Prostate gland (tissue), 2 donors: ENCODE data around the gene MRAP. TPM values are rescaled to one million over a fixed set of nuclear protein-coding genes. Genes with fewer than 3 reads are reported as not detected.

ENCODE experiments used
- DNase-seq: peaks from one replicate; pipeline ENCODE4 v3.0.0-alpha.2; 2019; ENCODE audit warnings: low spot score
- H3K27ac ChIP-seq, 2 donors: fragments of 200-600 bp; sonication (generic); 2 replicates each; pipeline ENCODE4 v1.5.1; 2017 to 2019
- H3K27me3 ChIP-seq: fragments of 200-600 bp; sonication (generic); replicated peaks from 2 replicates; pipeline ENCODE4 v1.5.1; 2019; ENCODE audit not compliant: insufficient read depth
- H3K36me3 ChIP-seq, 2 donors: fragments of 200-600 bp; sonication (generic); 1 replicate in 1 of 2; 2 replicates in 1 of 2; pipeline versions ENCODE4 v1.5.1 to v1.8.1; 2017 to 2019
- H3K4me1 ChIP-seq: fragments of 200-600 bp; sonication (generic); replicated peaks from 2 replicates; pipeline ENCODE4 v1.5.1; 2019
- H3K4me3 ChIP-seq, 2 donors: fragments of 200-600 bp; sonication (generic); 2 replicates each; pipeline ENCODE4 v1.5.1; 2017 to 2019
- H3K9me3 ChIP-seq: fragments of 200-600 bp; sonication (generic); 2 replicates; pipeline ENCODE4 v1.5.1; 2017
- POLR2A ChIP-seq: fragments of 450-650 bp; IDR thresholded peaks from one replicate; pipeline ENCODE4 v1.6.1; 2016; ENCODE audit warnings: antibody characterized with exemption, mild to moderate bottlenecking
- POLR2AphosphoS5 ChIP-seq: sonication (generic); formaldehyde crosslinking; IDR thresholded peaks from one replicate; pipeline ENCODE4 v1.6.1; 2017; ENCODE audit warnings: antibody characterized with exemption
- WGBS: methylation state at CpG from one replicate; pipeline ENCODE4 v1.1.5; 2018; 5-methylcytosine and 5-hydroxymethylcytosine counted together
- intact Hi-C: fragments of 100-400 bp; cut with DNase I; formaldehyde crosslinking; loops from one replicate; pipeline ENCODE4 v1.14.2; 2022
- total RNA-seq, 2 donors: library from RNA; depleted of rRNA; stranded (reverse); fragments of >200 nt; gene quantifications; one replicate each; pipeline ENCODE4 v1.1.0, GENCODE V29; 2016
- TF ChIP-seq, protein P1 (sequence below), 4 experiments: fragments of 200-600 bp in 2 of 4; fragments of 450-650 bp in 2 of 4; sonication (generic) in 2 of 4; IDR thresholded peaks; 1 replicate in 3 of 4; 2 replicates in 1 of 4; pipeline ENCODE4 v1.5.1; 2016 to 2019; ENCODE audit warnings: antibody characterized with exemption in 4 of 4, mild to moderate bottlenecking in 2 of 4, moderate library complexity in 2 of 4

Gene MRAP
- total RNA-seq, 2 donors from 2014 or later: 4.7 TPM; not detected in 1

DNA sequence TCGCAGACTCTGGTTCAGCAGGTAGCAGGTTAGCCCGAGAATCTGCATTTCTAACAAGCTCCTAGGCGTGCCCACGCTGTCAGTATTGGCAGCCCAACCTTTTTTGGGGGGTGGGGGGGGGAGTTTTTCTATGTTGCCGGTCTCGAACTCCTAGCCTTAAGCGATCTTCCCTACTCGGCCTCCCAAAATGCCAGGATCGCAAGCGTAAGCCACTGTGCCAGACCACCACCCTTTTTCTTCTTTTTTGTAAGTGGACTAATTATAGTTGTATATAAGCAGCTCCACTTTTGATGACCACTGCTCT lies 19.3 kb upstream of the MRAP start:
- whole genome bisulfite sequencing: 4% methylated on average over 10 of the region's 10 CpGs
- H3K27me3 ChIP-seq: no peaks in the 10 kb centered on the region
- H3K36me3 ChIP-seq: no peaks in the 10 kb centered on the region
- H3K4me1 ChIP-seq: peaks cover 15% of the 10 kb centered on the region
- peak overlapping the region; percentile 60 to 71 for H3K27ac ChIP-seq
- no peak for DNase-seq
- intact Hi-C loops: loop anchor here (5.0 to 10.0 kb wide), 2 partner anchors 48 to 95 kb away; no protein-coding TSS in a partner anchor
- no peaks in the 10 kb centered on the region for H3K9me3 ChIP-seq
- TF ChIP-seq, protein P1, sequence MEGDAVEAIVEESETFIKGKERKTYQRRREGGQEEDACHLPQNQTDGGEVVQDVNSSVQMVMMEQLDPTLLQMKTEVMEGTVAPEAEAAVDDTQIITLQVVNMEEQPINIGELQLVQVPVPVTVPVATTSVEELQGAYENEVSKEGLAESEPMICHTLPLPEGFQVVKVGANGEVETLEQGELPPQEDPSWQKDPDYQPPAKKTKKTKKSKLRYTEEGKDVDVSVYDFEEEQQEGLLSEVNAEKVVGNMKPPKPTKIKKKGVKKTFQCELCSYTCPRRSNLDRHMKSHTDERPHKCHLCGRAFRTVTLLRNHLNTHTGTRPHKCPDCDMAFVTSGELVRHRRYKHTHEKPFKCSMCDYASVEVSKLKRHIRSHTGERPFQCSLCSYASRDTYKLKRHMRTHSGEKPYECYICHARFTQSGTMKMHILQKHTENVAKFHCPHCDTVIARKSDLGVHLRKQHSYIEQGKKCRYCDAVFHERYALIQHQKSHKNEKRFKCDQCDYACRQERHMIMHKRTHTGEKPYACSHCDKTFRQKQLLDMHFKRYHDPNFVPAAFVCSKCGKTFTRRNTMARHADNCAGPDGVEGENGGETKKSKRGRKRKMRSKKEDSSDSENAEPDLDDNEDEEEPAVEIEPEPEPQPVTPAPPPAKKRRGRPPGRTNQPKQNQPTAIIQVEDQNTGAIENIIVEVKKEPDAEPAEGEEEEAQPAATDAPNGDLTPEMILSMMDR (IDR thresholded peaks at IDR 0.05): no peak
- TF ChIP-seq POLR2AphosphoS5 (no peak), POLR2A (no peak)
- peak overlapping the region; percentile 72 to 74 for H3K4me3 ChIP-seq

DNA sequence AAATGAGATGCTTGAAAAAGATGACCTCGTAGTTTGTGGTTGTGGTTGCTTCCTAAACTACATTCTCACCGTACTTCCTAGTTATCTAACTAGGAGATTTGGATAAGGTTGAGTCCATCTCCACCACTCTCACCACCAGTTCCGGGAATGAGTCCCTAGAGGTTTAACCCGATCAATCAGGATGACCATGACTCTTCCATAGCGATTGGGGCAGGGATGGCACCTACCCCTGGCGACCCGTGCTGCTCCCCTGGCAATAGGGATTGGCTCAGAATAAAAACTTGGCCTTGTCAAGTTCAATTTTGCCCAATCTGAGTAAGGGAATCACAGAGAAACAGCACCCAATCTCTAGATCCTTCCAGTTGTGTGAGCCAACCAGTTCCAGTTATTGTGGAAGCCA lies 17.1 kb upstream of the MRAP start:
- whole genome bisulfite sequencing: 91% methylated on average over 7 of the region's 7 CpGs
- Histone ChIP-seq H3K27ac (no peak overlapping the region), H3K9me3 (no peaks in the 10 kb centered on the region), H3K4me1 (peaks cover 15% of the 10 kb centered on the region), H3K36me3 (no peaks in the 10 kb centered on the region), H3K27me3 (no peaks in the 10 kb centered on the region), H3K4me3 (no peak overlapping the region)
- DNase-seq: no peak
- intact Hi-C loops: no loop called here
- TF ChIP-seq POLR2AphosphoS5 (no peak), POLR2A (no peak)
- TF ChIP-seq, protein P1 (IDR thresholded peaks at IDR 0.05): no peak

DNA sequence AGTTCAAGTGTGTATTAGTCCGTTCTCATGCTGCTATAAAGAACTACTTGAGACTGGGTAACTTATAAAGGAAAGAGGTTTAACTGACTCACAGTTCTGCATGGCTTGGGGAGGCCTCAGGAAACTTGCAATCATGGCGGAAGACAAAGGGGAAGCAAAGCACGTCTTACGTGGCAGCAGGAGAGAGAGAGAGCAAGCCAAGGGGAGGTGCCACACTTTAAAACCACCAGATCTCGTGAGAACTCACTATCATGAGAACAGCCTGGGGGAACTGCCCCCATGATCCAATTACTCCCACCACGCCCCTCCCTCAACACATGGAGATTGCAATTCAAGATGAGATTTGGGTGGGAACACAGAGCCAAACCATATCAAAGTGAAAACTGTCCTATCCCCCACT lies 15.7 kb upstream of the MRAP start:
- TF ChIP-seq, protein P1 (IDR thresholded peaks at IDR 0.05): no peak
- TF ChIP-seq POLR2AphosphoS5: no peak
- TF ChIP-seq POLR2A: no peak
- no peaks in the 10 kb centered on the region for H3K9me3 ChIP-seq
- no peaks in the 10 kb centered on the region for H3K36me3 ChIP-seq
- no peaks in the 10 kb centered on the region for H3K27me3 ChIP-seq
- intact Hi-C loops: no loop called here
- WGBS: 81% methylated on average over 6 of the region's 6 CpGs
- peaks cover 12% of the 10 kb centered on the region for H3K4me1 ChIP-seq
- no peak overlapping the region for H3K27ac ChIP-seq
- no peak overlapping the region for H3K4me3 ChIP-seq
- no peak for DNase-seq

DNA sequence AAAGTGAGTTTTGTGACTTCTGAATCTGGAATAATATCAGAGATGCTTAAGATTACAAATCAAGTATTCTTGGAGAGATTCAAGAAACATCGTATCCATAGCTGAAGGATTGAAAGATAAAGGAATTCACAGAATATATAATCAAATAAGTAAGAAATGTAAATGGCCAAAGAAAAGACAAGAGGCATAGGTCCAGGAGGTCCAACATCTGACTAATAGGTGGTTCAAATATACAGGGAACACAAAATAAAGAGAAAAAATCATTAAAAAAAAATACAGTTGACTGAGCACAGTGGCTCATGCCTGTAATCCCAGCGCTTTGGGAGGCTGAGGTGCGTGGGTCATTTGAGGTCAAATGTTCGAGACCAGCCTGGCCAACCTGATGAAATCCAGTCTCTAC lies 13.2 kb upstream of the MRAP start:
- H3K27me3 ChIP-seq: no peaks in the 10 kb centered on the region
- H3K36me3 ChIP-seq: no peaks in the 10 kb centered on the region
- H3K4me1 ChIP-seq: no peaks in the 10 kb centered on the region
- H3K27ac ChIP-seq: no peak overlapping the region
- WGBS: 97% methylated on average over 4 of the region's 4 CpGs
- no peak overlapping the region for H3K4me3 ChIP-seq
- DNase-seq: no peak
- intact Hi-C loops: no loop called here
- TF ChIP-seq, protein P1 (IDR thresholded peaks at IDR 0.05): no peak
- TF ChIP-seq POLR2AphosphoS5: no peak
- TF ChIP-seq POLR2A: no peak
- no peaks in the 10 kb centered on the region for H3K9me3 ChIP-seq

DNA sequence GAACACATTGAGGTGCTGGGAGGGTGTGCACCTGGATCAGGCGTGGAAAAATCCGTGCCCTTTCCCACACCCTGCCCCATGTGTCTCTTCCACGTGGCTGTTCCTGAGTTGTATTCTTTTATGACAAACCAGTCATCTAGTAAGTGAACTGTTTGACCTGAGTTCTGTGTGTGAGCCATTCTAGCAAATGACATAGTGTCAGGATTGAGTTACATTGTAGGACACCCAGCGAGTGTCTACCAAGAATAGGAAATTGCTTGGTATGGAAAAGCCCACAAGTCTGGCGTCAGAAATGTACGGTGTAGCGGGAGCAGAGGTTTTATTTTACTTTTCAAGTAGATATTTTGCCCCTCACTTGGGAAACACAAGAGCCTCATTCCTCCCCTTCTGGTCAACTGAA lies 1.2 kb upstream of the MRAP start:
- Histone ChIP-seq H3K4me3 (no peak overlapping the region), H3K4me1 (no peaks in the 10 kb centered on the region), H3K27ac (no peak overlapping the region), H3K36me3 (no peaks in the 10 kb centered on the region), H3K27me3 (no peaks in the 10 kb centered on the region), H3K9me3 (no peaks in the 10 kb centered on the region)
- no peak for TF ChIP-seq POLR2AphosphoS5
- TF ChIP-seq, protein P1 (IDR thresholded peaks at IDR 0.05): no peak
- TF ChIP-seq POLR2A: no peak
- WGBS: 91% methylated on average over 7 of the region's 7 CpGs
- intact Hi-C loops: no loop called here
- DNase-seq: no peak
